K562 (cell line): Measurements from ENCODE around the gene HPCAL1. TPM values are rescaled to one million over a fixed set of nuclear protein-coding genes. Genes with fewer than 3 reads are reported as not detected.

Experiments
- LARP7 ChIP-seq: fragments of 450-650 bp; IDR thresholded peaks from 2 replicates; pipeline ENCODE4 v1.6.1; 2016
- MGA ChIP-seq: fragments of 450-650 bp; IDR thresholded peaks from 2 replicates; pipeline ENCODE4 v1.6.1; 2016; ENCODE audit warnings: mild to moderate bottlenecking, moderate library complexity
- PTTG1 ChIP-seq: fragments of 450-650 bp; IDR thresholded peaks from 2 replicates; pipeline ENCODE4 v1.6.1; 2016; ENCODE audit warnings: low read depth, mild to moderate bottlenecking, missing genetic modification characterization, missing compliant biosample characterization
- STAT6 ChIP-seq: sonication (generic); formaldehyde crosslinking; IDR thresholded peaks from 2 replicates; pipeline ENCODE4 v1.8.1; 2023; ENCODE audit warnings: mild to moderate bottlenecking, missing genetic modification reagents
- TFAP4 ChIP-seq: sonication (generic); formaldehyde crosslinking; IDR thresholded peaks from 2 replicates; pipeline ENCODE4 v1.8.0; 2022; ENCODE audit warnings: missing genetic modification reagents, mild to moderate bottlenecking, moderate library complexity, borderline replicate concordance
- TFE3 ChIP-seq: fragments of 450-650 bp; formaldehyde crosslinking; IDR thresholded peaks from 2 replicates; pipeline ENCODE4 v1.4.0; 2020; ENCODE audit warnings: mild to moderate bottlenecking, mixed read lengths
- ZNF124 ChIP-seq: sonication (generic); formaldehyde crosslinking; IDR thresholded peaks from 2 replicates; pipeline ENCODE4 v1.8.1; 2022; ENCODE audit warnings: missing genetic modification reagents
- polyA plus RNA-seq, 8 experiments: library from polyadenylated mRNA; depleted of rRNA in 4 of 8; stranded (reverse) in 5 of 8; unstranded in 3 of 8; fragments of >200 nt; fragmentation: Nextera tagmentation in 2 of 8; fragmentation: Illumina TruSeq in 1 of 8; extraction: Ambion mirVana in 2 of 8; extraction: Trizol in 1 of 8; gene quantifications; 2 replicates each; pipeline versions ENCODE4 v1.2.1 to v1.2.3, GENCODE V29; 2011 to 2014; ENCODE audit warnings: inconsistent platforms in 1 of 8, missing spikeins in 1 of 8
- total RNA-seq, 7 experiments: library from RNA; depleted of rRNA in 6 of 7; stranded (reverse); fragments of >200 nt in 6 of 7; fragmentation: Illumina TruSeq in 2 of 7; extraction: Trizol in 2 of 7; gene quantifications; 2 replicates each; pipeline versions ENCODE4 v1.2.1 to v1.2.3, GENCODE V29; 2011 to 2021; ENCODE audit warnings: low replicate concordance in 1 of 7

Gene HPCAL1
- total and polyA plus RNA-seq, 9 of the 15 experiments (the other 6 are each of a cell fraction or from before 2014, with no cell fraction given): 2.7 to 65.5 (median 23.9) TPM

- TF ChIP-seq MGA (no peak), TFE3 (CRISPR knock-in tag) (no peak), STAT6 (CRISPR knock-in tag) (no peak), ZNF124 (no peak), PTTG1 (no peak), LARP7 (no peak; the same call in 1 of the 2 replicates), TFAP4 (CRISPR knock-in tag) (no peak)
Measured at GRCh38 chr2:10311736-10312135, 9.0 kb downstream of the HPCAL1 start (continued).
